GM21515 (cell line): Measurements from ENCODE around the gene NANOS2.
"Not testable (repeated sequence)": the region's sequence is repeated elsewhere in the genome, so short reads cannot be mapped to it uniquely, and the experiment has no call there.

Source experiments
- ATAC-seq: cut with Tn5 transposase; IDR thresholded peaks from one replicate; pipeline ENCODE4 v1.9.1; 2021; ENCODE audit not compliant: unreplicated experiment

Gene NANOS2

DNA sequence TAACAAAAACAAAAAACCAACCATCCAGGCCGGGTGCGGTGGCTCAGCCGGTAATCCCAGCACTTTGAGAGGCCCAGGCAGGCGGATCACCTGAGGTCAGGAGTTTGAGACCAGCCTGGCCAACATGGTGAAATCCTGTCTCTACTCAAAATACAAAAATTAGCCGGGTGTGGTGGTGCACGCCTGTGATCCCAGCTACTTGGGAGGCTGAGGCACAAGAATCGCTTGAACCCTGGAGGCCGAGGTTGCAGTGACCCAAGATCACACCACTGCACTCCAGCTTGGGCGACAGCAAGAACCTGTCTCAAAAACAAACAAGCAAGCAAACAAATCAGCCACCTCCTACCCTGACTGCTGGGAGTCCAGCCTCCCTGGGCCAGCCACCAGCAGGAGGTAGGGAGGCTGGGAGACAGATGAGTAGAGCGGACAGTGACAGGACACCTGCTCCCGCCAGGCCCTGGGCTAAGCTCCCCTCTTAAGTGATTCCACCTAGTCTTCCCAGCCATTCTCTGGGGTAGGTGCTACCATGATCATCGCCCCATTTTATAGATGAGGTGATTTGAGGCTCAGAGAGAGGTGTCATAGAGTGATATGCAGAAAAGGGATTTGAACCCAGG lies 18.5 kb downstream of the NANOS2 start:
- ATAC-seq = not testable (repeated sequence)

DNA sequence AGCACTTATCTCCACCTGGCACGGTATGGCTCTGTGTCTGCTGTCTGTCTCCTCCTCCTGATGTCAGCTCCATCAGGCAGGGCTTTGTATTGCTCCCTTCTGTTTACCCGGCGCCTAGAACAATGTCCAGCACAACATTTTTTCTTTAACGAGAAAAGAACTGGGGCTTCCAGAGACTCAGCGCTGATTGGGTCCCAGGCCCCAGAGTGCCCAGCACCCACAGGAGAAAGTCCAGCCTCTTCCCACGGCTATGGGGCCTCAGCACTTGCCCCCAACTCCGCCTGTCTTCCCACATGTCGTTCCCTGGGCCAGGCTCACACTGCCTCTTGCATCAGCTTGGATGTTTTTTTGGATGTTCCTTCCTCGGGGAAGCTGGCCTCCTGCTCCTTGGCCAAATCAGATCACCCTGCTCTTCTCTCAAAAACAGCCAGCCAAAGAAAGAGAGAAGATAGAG lies 19.0 kb downstream of the NANOS2 start:
- ATAC-seq = no peak

DNA sequence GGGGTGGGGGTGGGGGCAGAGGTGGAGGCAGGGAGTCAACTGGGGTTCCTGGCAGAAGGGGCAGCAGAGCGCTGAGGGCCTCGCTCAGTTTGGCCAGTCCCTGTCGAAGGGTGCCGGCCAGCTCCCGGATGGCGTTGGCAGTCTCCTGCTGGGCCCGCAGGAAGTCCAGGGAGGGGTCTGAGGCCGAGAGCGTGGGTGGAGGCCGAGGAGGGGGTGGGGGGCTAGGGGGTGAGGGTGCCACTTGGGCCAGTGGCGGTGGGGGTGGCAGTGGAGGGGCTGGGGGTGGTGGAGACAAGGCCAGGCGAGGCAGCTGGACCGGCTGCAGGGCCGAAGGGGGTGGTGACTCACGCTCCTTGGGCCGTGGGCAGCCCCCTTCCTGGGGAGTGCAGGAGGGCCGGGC lies 23.7 kb downstream of the NANOS2 start:
- ATAC-seq = no peak

DNA sequence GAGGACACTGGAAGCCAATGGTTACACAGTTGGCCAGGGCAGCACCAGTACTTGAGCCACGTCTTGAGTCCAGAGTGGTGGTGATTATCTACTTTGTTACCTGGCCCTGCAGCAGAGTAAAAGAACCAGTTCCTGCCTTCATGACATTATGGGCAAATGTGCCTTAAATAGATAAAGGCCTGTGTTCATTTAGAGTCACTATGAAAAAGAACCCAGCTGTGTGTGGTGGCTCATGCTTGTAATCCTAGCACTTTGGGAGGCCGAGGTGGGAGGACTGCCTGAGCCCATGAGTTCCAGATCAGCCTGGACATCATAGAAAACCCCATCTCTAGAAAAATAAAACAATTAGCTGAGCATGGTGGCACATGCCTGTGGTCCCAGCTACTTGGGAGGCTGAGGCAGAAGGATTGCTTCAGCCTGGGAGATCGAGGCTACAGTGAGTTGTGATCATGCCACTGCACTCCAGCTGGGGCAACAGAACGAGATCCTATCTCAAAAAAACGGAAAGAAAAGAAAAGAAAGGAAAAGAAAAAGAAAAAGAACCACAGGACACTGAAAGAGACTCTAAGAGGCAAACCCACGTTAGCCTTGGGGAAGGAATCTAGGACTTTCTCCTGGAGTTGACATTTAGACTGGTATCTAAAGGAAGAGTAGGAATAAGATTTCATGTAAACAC lies 25.2 kb downstream of the NANOS2 start:
- no peak for ATAC-seq

DNA sequence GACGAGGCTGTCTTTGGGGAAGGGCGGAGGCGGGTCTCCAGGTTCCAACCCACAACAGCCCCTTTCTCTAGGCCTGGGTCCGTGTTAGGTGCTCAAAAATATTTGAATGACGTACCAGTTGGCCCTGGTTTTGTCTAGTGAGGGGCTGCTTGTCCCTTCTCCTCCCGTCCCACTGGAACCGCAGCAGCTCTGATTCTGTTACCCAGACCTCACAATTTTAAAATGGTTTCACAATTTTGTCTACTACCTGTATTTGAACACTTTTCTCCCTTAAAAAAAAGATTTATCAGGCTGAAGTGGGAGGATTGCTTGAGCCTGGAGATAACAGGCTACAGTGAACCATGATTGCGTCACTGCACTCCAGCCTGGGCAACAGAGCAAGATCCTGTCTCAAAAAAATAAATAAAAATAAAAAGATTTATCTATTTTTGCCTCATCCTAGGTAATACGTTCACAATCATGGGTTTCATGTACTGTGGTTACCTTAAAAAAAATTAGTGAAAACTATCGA lies 27.3 kb downstream of the NANOS2 start:
- ATAC-seq = no peak

DNA sequence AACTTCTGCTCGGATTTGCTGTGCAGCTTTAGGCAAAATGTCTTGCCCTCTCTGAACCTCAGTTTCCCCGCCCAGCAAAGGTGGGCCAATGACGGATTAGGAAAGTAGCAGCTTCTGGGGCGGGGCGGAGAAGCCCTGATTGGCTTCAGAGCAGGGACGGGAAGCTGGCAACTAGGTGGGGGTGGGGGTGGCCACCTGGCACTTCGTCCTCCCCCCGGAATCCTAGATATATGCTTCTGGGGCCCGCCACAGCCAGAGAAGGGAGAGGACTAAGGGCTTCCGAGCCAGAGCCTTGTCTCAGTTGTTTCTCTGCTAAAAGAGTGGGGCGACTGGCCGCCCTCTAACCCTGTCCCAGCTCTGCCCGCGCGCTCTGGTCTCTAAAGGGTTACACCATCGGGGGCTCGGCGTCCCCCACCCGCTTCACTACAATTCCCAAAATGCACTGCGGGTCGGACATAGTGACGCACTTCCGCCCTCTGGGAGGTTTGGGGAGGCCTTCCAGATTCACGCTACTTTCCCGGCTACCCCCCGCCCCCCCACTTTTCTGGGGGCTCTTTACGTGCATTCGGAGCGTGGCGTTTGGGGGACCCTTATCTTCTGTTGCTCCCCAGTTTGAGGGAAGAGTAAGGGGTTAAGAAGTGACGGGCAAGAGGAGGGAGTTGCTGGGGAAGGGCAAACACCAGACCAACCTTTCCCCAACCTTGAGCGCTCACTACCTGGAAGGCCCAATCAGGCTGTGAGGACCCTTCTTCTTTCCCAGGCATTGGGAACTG lies 28.0 kb downstream of the NANOS2 start:
- ATAC-seq = peak; percentile 42

DNA sequence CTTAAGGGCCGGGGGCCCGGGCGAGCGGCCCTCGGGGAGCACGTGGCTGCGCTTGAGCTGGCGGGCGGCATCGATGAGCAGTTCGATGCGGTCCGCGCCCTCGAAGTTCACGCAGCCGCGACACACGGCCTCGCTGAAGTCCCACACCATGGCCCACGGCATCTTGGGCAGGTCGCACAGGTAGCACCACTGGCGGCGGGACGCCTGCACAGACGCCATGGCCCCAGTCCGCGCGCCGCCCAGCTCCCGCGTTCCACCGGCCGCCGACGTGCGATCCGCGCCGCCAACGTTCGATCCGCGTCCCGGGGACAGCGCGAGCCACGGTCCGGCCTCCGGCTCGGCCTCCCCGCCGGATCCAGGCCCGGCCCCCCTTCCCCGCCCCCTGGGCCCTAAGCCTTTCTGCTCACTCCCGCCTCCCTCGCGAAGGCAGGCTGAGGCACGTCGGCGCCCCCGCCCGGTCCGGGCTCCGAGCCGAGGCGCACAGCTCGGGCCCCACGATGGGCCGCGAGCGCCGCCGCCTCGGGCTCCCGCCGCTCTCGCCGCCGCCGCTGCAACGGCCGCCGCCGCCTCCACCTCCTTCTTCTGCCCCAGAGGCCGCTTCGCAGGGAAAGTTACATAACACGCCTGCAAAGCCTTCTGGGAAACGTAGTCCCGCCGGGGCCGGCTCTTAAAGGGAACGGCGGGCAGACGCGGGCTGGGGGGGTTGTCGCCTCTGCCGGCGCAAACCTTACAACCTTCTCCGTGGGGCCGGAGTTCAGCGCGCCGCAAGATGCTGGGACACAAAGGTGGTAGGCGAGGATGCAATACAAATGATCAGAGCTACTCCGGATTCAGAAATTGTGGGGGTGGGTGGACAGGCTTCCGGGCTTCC lies 28.8 kb downstream of the NANOS2 start, which contains the start of gene IRF2BP1:
Gene IRF2BP1, minus strand, starts transcription at position 586 of the 871 bp plus-strand sequence. Its CDS starts 367 bp downstream, at position 219.
- peak; percentile 49 for ATAC-seq

DNA sequence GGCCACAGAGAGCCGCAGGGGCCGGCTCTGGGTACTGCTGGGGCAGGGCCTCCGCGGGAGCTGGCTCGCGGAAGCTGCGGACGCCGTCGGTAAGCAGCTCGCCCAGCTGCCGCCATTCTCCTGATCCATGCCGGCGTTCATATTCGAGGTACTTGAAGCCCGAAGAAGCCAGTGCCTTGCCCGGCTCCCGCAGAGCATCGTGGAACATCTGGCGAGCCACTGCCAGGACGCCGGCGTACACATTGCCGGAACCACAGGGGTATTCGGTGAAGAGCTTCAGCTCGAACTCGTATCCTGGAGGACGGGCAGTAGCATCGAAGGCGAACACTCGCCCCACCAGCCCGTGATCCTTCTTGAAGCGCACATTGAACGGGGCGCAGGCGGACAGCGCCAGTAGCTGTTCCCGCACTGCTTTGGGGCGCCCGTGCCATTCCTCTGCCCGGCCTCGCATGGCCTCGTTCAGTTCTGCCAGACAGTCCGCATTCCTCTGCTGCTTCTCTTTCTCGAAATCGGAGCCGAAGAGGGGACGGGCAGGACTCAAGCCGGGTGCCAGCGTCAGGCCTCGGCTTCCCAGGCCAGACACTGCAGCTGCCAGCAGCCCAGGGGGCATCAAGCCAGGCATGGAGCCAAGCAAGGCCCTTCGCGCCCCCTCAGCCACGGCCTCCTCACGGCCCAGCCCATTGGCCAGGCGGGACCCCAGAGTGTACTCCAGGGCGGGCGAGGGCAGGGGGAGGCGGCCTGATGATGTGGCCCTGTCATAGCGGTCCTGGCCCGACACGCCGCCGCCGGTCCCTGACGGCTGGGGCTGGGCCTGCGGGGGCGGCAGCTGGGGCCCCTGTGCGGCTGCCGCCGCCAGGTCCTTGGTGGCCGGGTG lies 29.7 kb downstream of the NANOS2 start:
- no peak for ATAC-seq

DNA sequence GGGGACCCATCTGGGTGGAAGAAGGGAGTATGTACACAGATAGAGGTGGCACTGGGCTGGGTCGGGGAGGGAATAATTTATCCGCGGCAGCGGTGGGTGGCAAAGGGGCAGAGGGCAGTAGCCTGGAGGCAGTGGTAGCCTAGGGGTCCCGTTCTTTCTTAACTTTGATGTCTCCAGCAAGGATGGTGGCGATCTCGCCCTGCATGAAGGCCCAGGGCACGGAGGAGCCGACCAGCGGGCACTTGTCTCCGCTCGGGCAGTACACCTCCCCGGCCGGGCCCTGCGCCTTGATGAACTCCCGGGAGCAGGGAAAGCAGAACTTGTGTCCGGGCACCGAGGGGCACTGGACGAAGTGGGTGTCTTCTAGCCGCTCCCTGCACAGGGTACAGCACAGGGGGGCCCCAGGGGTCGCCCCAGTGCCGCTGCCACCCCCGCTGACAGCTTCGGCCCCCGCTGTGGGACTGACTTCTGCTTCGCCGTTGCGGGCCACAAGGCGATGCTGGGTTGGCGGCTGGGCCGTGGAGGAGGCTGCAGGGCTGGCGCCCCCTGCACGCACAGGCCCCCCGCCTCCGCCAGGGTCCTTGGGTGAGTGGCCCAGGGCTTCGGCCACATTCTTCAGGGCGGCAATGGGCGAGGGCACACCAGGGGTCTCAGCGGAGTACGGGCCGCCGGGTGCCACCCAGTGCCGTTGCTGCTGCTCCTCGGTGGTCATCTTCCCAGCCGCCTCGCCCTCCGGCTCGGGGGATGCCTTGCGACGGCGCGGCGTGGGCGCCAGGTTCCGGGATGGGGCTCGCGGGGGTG lies 30.5 kb downstream of the NANOS2 start:
- ATAC-seq = no peak

DNA sequence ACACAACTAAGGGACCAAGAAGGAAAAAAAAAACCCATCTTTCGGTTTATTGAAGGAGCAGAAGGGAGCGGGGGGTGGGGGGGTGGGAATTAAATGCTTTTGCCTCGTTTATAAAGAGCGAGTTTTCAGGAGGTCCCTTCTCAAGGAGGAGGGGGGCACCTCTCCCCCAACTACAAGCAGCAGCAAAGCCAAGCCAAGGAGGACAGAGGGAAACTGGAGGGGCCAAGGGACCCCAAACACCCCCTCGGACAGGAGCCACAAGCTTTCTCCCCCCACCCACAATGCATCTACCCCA lies 31.0 kb downstream of the NANOS2 start:
- ATAC-seq = no peak

DNA sequence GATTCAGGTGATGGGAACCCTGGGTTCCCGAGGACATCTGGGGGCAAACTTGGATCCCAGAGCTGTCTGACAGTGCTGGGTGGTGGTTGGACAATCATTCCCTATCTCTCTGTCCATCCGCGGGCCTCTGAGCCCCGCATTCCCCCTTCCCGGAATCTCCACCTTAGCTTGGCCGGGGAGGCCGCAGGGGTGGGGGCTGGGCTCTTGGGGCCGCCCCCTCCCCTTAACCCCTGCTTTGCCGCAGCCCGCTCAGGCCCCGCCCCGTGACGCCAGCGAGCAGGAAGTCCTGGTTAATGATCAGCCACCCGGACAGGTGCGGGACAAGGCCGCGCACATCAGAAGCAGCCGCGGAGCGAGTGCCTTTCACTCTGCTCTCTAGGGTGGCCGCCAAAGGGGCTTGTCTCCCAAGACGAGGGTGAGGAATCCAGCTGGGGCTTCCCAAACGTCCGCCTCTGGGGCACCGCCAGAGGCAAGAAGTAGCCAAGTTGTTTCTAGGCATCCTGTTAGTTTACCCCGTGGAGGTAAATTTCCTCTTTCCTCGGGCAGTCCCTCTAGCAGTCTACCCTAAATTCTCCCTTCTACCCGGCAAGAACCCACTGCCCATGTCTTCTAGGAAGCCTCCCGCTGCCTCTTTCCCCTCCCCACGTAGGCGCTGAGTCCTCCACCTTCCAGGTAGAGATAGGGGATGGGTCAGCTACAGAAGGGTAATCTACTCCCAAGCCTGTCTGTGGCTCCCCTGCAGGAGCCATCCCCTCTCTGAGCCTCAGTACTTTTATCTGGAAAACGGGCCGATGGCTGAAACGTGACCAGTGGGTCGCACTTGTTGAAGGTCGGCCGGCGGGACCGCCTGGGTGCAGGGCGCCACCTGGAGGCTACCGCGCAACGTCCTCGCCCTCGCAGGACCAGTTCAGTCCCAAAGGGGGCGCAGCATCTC lies 31.7 kb downstream of the NANOS2 start:
- ATAC-seq = peak; percentile 30

DNA sequence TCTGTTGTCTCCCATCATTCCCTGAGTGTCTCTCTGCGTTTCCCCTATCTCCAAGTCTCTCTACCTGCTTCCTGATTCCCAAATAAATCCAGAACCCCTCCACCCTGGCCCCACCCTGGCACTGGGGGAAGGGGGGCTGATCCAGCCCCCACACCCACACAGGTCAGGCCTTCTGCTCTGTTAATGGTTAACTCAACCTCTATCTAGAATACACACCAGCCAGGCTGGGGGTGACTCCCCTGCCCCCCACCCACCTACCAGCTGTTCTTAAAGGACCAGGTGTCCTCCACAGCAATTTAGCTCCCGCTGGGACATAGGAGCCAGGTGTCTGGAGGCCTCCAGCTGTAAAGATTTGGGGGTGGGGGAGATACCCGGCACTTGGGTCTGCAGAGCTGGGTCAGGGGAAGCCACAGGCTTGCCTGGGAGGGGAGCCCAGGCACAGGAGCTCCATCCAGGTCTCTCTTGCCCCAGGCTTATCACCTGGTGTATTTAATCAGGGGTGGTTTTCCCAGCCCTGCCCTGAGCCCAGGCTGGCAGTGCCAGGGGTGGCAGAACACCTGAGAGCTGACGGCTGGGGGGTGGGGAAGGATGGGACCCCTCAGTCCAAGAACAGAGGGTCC lies 32.6 kb downstream of the NANOS2 start:
- no peak for ATAC-seq

DNA sequence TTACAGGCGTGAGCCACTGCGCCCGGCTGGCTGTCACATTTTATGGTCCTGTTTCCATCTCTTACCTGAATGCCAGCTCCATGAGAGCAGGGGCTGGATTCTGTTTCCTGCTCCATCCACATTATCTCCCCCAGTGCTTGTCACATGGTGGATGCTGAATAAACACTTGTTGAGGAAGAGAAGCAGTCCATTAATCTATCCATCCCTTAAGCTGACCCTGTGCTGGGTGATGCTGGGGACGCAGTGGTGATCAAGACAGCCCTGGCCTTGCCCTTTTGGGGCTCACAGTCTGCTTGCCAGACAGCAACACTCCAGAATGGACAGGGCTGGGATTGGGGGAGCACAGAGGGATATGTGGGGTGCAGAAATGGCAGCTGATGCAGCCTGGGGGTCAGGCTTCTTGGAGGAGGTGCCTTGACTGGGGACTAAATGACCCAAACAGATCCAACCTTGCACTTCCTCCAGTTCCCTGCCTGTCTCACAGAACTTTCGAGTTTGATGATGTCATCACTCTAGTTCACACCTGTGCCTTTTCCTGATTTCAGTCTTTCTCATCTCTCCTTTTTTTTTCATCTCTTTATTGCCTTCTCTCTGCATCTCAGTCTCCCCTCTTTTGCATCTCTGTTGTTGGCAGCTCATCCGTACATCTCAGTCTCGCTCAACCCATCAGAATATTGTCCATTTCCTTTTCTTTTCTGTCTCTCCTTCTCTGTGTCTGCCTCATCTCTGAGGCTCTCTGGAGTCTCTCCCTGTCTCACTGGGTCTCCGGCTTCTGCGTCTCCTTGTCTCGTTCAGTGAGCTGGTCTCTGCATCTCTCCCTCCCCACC lies 33.3 kb downstream of the NANOS2 start:
- no peak for ATAC-seq

DNA sequence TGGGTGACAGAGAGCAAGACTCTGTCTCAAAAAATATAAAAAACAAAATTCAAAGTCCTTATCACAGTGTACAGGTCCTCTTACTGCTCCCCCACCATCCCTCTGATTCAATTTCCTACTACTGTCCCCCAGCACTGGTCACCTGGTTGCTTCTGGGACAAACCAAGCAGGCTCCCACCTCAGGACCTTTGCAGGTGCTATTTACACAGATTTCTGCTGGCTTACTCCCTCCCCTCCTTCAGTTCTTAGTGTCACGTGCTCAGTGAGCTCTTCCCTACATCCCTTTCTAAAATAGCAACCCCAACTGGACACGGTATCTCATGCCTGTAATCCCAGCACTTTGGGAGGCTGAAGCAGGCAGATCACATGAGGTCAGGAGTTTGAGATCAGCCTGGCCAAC lies 34.6 kb downstream of the NANOS2 start:
- ATAC-seq = no peak

DNA sequence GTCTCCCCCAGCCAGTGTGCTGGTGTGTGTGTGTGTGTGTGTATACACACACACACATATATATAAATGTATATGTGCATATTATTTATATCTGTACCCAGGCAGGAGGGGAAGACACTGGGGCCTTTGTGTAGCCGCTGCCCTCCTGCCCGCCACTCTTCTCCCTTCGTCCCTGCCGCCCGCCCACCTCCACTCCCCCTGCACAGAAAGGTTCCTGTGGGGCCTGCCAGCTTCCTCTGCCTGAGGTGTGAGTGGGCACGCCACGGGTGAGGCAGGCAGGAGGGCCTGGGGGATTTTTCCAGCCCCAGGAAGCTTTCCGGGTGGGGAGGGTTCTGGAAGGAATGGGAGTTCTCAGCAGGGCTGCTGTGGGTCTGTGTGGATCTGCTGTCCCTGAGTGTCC lies 35.5 kb downstream of the NANOS2 start:
- no peak for ATAC-seq

DNA sequence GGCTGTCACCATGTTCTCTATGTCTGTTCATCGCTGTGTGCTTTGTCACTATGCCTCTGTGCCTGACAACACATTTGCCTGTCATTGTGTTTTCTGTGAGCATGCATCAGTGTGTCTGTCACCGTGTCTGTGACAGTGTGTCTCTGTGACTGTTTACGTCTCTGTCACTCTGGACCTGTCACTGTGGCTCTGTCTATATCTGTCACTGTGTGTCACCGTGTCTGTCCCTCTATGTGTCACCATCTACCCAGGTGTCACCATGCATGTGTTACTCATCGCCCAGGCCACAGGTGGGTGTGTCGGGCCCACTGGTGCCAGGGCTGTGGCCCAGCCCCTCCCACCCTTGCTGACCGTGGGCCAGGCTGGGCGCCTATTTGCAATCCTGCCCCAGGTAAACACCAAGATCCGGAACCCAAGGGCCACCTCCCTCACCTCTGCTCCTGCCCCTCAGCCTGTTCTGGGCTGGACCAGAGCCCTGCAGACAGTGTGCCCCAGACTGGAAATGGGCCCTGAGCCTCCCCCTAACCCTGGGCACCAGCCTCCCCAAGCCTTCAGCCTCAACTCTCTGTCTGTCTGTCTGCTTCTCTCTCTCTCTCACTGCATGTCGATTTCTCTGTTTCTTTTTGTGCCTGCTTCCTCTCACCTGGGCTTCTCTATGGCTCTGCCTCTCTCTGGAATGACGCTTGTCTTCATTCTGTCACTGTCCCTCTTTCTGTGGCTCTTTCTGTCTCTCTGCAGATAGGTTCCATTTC lies 36.4 kb downstream of the NANOS2 start:
- ATAC-seq = no peak
